Right renal cortex interstitium (tissue), 3 donors: ENCODE results near the gene ZFPL1. TPM values are rescaled to one million over a fixed set of nuclear protein-coding genes. Genes with fewer than 3 reads are reported as not detected.
A peak's percentile ranks its signal among the peaks of the same experiment; 100 is the strongest.

ENCODE experiments used
- DNase-seq, 3 donors: peaks; one replicate each; pipeline ENCODE4 v3.0.0-alpha.2; 2013; ENCODE audit warnings: low read depth in 3 of 3, low spot score in 2 of 3
- polyA plus RNA-seq, 3 donors: library from polyadenylated mRNA; unstranded; fragments of 120-200 nt; gene quantifications; one replicate each; pipeline ENCODE4 v1.2.1, GENCODE V29; 2013; ENCODE audit not compliant: insufficient read length in 3 of 3

ZFPL1 gene
- polyA plus RNA-seq, 3 donors: 25.2 to 28.2 (median 27.3) TPM

DNA sequence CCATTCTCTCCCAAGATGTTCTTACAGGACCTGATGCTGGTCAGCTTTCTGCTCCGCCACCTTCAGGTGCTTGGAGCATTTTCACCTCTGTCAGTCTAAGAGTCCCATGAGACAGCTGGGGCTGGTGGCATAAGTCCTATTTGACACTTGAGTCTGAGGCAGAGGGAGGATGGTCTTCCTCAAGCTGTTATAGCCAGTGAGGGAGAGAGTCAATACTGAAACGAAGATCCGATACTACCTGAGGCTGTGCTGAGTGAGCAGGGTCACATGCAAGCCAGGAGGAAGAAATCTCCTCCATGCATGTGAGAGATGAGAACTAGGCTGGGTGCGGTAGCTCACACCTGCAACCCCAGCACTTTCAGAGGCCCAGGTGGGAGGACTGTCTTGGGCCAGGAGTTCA is 5.6 kb downstream of the ZFPL1 start:
- DNase-seq: no peak

DNA sequence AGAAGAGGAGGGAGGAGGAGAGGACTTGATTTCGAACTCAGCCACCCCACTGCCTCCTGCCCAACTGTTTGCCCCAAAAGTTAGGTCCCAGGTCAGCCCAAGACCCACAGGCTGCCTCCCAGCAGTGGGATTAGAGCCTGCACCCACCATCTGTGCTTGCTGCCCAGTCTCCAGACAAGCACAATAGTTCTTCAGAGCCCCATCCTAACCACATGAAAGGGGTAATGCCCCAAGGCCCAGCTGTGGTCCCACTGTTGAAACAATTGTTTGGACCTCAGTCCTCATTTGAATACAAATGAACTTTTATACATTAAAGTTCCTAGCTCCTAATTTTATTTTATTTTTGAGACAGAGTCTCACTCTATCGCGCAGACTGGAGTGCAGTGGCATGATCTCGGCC is 6.6 kb downstream of the ZFPL1 start:
- DNase-seq: no peak

DNA sequence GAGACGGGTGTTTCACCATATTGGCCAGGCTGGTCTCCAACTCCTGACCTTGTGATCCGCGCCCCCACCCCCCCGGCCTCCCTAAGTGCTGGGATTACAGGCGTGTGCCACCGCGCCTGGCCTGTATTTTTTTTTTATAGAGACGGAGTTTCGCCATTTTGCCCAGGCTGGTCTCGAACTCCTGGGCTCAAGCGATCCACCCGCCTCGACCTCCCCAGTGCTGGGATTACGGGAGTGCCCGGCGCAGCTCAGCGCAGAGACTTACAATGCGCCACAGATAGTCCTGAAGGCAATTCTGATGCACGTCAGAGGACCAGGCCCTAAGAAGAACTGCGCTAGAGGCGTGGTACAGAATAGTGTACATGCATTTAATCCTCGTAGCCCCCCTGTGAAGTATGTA is 11.4 kb downstream of the ZFPL1 start:
- DNase-seq: no peak

DNA sequence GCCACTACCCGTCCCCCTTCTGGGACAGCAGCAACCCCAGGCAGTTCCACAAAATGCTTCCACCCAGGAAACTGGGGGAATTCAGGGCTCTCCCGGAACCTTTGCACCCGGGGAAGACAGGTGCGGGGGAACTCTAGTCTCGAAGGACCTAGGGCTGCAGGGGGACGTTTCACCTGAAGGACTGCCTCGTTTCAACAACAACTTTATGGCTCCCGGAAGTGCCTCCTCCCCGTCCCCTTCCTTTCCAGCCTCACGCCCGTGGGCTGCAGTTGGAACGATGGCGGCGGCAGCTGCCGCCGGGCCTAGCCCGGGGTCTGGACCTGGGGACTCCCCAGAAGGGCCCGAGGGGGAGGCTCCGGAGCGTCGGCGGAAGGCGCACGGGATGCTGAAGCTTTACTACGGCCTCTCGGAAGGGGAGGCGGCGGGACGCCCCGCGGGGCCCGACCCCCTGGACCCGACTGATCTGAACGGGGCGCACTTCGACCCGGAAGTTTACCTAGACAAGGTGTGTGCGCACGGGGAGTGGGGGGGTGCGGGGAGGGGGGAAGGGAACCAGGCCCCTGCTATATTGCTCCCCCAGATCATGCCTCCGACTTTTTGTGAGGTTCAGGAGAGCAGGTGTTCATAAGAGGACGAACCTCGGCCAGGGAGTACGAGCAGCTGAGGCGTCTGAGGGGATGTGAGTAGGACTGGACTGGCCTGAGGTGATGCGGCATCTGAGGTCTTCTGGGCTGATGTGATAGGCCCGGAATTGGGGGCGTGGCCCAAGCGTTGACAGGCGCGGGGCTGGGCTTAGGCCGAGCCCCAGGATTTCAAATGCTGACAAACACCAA is 12.2 kb downstream of the ZFPL1 start, which contains the start of gene VPS51:
Gene VPS51, plus strand, starts transcription at position 241 of the 833 bp plus-strand sequence. Its CDS starts 37 bp downstream, at position 278.
- peak; percentile 84 for DNase-seq

DNA sequence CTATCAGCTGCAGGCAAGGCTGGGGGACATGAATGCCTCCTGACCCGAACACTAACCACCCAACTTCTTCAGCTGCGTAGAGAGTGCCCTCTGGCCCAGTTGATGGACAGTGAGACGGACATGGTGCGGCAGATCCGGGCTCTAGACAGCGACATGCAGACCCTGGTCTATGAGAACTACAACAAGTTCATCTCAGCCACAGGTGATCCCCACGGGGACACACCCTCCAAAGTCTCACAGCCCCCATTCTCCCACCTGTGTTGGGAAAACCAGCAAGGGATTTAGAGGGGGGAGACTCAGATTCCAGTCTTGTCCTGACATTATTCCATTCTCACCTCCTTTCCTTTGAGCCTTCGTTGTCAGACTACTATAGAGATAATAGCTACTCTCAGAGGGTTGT is 12.9 kb downstream of the ZFPL1 start:
- DNase-seq: no peak

DNA sequence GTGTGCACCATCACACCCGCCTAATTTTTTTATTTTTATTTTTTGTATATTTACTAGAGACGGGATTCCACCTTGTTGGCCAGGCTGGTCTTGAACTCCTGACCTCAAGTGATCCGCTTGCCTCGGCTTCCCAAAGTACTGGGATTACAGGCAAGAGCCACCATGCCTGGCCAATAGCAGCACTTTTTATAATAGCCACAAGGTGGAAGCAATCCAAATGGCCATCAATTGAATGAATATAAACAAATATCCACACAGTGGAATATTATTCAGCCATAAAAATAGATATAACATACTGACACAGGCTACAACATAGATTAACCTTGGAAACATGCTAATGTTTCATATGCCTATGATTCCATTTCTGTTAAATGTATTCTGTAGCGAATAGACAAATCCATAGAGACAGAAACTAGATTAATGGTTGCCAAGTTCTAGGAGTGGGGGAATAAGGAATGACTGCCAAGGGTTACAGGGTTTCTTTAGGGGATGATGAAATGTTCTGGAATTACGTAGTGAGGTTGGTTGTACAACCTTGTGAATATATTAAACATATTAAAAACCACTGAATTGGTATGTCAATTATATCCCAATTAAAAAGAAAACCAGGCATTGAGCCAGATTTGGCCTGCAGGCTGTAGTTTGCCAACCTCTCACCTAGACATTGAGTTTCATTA is 16.8 kb downstream of the ZFPL1 start:
- no peak for DNase-seq

DNA sequence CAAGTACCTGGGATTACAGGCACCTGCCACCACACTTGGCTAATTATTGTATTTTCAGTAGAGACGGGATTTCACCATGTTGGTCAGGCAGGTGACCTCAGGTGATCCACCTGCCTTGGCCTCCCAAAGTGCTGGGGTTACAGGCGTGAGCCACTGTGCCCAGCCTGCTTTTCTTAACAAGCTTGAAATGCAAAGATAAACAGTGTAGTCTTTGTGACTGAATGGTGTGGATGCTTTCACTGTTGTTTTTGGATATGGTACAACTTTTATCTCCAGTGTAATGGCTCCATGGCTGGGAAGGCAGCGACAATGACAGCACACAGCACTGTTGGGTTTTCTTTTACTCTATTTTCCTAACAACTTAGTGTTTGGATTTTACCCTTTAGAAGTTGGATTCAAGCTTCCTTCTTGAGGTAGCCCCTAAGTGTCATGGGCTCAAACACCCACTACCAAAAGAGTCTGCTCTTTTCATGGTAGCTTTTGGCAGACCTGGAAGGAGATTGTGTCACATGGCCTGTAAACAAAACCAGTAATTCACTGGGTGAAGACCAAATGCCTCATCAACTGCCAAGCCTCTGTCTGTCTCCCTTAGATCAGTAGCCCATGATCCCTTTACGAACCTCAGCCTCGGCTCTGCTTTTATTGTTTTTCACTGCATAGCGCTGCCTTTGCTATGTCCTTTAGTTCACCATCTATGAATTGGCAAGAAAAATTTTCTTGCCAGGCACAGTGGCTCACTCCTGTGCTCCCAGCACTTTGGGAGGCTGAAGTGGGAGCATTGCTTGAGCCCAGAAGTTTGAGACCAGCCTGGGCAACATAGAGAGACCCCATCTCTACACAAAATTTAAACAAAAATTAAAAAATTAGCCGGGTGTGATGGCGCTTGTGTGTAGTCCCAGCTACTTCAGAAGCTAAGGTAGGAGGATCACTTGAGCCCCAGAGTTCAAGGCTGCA is 18.4 kb downstream of the ZFPL1 start:
- DNase-seq: no peak

DNA sequence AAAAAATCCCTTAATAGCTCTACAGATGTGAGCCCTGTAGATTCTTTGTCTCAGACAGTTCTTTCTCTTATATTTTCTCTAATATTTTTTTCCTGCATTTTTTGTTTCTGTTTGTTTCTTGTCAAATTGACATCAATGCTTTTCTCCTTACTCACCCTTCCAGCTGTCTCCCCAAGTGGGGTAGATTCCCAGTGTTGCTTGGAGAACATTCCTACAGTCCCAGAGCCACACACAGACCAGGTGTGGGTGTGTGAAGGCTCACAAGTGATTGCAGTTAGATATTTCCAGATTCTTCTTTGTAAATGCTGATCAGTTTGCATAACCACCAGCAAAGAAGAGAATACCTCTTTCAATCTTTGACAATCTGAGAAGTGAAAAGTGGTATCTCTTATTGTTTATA is 19.5 kb downstream of the ZFPL1 start:
- DNase-seq: no peak

DNA sequence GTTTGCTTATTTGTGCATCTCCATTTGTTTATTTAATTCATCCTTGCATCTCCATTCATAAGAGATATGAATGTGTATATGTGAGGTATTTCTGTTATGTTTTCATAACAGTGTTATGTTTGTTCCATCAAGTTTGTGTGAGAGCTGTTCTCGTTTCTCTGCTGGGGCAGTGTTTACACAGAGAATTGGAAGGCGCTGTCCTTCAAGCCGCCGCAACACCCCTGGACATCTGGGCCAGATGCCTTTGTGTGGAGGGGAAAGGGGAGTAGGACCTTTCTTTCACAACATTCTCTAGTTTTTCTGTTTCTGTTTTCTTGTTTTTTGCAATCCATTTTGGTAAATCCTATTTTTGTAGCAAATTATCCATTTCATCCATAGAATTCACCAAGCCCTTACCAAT is 20.6 kb downstream of the ZFPL1 start:
- DNase-seq: no peak

DNA sequence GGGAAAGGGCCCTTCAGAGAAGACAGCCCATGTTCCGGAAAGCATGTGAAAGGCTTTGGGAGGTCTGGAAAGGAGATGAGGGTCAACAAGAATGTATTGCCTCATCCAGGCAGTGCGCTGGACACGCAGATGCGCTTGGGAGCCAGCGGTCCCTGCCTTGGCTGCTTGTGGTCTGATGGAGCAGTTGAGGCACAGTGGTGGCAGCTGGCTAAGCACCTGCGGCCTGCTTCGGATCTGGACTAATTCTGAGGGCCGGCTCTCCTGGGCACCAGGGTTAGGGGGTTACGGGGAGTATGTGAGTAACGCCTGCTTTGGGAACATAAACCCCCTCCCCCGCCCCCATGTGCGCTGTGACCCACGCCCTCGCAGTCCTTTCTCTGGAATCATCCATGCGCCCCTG is 23.1 kb downstream of the ZFPL1 start:
- no peak for DNase-seq

DNA sequence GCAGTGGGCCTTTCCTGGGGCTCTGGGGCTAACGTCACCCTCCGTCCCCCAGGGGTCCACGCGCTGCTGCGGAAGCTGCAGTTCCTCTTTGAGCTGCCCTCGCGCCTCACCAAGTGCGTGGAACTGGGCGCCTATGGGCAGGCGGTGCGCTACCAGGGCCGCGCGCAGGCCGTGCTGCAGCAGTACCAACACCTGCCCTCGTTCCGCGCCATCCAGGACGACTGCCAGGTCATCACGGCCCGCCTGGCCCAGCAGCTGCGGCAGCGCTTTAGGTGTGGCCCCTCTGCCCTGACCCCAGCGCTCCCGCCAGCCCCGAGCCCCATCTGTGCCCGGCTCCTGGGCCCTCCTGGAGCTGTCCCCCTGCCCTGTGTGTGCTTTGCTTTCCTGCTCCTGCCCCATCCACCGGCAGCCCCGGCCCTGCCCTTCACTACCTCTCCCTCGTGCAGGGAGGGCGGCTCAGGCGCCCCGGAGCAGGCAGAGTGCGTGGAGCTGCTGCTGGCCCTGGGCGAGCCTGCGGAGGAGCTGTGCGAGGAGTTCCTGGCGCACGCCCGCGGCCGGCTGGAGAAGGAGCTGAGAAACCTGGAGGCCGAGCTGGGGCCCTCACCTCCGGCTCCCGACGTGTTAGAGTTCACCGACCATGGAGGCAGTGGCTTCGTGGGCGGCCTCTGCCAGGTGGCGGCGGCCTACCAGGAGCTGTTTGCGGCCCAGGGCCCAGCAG is 23.9 kb downstream of the ZFPL1 start:
- no peak for DNase-seq

DNA sequence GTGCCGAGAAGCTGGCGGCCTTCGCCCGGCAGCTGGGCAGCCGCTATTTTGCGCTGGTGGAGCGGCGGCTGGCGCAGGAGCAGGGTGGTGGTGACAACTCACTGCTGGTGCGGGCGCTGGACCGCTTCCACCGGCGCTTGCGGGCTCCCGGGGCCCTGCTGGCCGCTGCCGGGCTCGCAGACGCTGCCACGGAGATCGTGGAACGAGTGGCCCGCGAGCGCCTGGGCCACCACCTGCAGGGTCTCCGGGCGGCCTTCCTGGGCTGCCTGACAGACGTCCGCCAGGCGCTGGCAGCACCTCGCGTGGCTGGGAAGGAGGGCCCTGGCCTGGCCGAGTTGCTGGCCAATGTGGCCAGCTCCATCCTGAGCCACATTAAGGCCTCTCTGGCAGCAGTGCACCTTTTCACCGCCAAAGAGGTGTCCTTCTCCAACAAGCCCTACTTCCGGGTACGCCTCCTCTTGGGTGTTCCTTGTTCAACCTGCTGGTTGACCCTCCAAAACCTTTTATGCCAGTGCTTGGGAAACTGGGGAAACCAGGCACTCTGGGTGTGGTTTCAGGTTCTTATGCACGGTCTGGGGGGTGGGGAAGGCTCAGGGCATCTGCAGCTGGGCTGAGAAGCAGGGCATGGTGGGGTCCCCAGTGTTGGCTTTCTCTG is 24.6 kb downstream of the ZFPL1 start:
- no peak for DNase-seq

DNA sequence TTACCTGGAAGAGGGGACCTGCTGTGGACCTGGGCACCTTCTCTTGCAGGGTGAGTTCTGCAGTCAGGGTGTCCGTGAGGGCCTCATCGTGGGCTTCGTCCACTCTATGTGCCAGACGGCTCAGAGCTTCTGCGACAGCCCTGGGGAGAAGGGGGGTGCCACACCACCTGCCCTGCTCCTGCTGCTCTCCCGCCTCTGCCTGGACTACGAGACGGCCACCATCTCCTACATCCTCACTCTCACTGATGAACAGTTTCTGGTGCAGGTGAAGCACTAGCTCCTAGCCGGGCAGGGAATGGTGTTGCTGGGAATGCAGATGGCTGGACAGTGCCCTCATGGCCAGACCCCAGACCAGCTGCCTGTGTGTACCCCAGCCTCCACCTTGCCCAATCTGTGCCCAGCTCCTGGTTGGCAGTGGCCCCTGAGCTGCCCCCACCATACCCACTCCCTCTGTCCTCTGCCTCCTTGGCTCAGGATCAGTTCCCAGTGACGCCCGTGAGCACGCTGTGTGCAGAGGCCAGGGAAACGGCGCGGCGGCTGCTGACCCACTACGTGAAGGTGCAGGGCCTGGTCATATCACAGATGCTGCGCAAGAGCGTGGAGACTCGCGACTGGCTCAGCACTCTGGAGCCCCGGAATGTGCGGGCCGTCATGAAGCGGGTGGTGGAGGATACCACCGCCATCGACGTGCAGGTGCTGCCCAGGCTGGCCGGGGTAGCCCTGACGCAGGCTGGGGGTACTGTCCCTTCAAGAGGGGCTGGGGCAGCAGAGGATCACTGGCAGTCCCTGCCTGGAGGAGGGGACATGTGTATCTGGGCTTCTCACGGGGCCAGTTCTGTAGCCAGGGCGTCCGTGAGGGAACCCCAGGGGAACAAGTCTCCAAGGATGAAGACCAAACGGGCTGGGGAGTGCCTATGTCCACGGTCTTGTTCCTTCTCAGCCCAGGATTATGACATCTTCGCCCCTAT is 25.5 kb downstream of the ZFPL1 start:
- DNase-seq: no peak

DNA sequence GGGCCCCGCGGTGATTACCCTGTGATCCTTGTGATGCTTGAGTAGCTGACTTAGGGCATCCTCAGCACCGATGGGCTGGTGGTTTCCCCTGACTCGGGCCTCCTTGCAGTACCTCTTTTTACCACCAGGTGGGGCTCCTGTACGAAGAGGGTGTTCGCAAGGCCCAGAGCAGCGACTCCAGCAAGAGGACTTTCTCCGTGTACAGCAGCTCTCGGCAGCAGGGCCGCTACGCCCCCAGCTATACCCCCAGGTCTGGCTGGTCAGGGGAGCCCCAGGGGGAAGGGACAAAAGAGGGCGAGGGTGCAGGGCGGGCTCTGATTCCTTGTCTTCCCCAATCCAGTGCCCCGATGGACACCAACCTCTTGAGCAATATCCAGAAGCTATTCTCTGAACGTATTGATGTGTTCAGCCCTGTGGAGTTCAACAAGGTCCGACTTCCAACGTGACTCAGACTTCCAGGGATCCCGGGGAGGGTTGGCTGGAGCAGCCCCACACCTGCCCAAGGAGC is 26.4 kb downstream of the ZFPL1 start:
- DNase-seq: peak in 1 of 3 donors; percentile 63

DNA sequence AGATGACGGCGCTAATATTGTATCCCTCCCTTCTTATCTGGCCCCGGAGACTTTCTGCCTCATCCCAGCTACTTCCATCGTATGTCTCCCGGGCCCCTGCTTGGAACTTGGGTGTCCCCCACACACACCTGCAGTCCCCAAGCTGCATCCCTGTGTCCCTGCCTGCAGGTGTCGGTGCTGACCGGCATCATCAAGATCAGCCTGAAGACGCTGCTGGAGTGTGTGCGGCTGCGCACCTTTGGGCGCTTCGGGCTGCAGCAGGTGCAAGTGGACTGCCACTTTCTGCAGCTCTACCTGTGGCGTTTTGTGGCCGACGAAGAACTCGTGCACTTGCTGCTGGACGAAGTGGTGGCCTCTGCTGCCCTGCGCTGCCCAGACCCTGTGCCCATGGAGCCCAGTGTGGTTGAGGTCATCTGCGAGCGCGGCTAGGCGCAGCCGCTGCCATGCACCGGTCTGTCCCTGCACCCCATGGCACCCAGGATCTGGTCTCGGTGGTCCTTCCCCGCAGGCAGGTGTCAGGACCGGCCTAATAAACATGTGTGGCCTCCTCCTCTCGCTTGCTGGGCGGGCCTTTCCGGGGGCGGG is 27.2 kb downstream of the ZFPL1 start:
- no peak for DNase-seq

DNA sequence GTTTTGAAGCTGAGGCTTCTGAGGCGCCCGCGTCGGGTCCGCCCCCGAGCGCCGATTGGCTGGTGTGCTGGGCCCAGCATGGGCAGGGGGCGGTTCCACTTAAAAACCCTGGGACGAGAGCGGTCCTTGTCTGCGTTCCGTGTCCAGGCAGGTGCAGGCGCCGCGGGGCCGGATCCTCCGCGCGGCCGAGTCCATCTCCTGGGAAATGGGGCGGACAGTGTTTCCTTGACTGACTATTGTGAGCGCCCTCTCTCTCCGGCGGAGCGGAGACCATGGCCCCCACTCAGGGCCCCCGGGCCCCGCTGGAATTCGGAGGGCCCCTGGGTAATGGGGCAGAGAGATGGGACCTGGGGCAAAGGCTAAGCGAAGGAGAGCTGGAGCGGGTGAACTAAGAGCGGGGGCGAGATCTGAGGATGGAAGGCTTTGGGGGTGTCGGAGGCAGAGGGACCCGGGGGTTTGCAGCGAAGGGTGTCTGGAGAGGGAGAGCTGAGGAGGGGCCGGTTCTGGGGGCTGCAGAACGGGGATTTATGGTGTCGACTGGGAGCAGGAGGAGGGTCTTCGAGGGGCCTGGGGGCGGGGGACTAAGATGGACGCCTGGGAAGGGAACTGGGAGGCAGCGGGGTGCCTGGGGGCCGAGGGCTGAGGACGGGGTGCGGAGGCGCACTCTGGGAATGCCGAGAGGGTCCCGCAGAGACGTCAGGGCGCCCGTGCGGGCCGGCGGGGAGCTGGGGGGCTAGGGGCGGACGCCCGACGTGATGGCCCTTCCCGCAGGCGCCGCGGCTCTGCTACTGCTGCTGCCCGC is 27.9 kb downstream of the ZFPL1 start, which contains the start of gene TM7SF2:
Gene TM7SF2, plus strand, starts transcription at position 129 of the 802 bp plus-strand sequence. Its CDS starts 144 bp downstream, at position 273.
- DNase-seq: peak in 2 of 3 donors; percentile 83 to 91
